Measurements from ENCODE around the gene TTC7B.

GRCh38 chr14:90564496-90564895, 251.7 kb downstream of the TTC7B start:
- no peak for TF ChIP-seq POLR2A (IDR thresholded peaks at IDR 0.05)
- TF ChIP-seq, protein P1, sequence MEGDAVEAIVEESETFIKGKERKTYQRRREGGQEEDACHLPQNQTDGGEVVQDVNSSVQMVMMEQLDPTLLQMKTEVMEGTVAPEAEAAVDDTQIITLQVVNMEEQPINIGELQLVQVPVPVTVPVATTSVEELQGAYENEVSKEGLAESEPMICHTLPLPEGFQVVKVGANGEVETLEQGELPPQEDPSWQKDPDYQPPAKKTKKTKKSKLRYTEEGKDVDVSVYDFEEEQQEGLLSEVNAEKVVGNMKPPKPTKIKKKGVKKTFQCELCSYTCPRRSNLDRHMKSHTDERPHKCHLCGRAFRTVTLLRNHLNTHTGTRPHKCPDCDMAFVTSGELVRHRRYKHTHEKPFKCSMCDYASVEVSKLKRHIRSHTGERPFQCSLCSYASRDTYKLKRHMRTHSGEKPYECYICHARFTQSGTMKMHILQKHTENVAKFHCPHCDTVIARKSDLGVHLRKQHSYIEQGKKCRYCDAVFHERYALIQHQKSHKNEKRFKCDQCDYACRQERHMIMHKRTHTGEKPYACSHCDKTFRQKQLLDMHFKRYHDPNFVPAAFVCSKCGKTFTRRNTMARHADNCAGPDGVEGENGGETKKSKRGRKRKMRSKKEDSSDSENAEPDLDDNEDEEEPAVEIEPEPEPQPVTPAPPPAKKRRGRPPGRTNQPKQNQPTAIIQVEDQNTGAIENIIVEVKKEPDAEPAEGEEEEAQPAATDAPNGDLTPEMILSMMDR (IDR thresholded peaks at IDR 0.05) = no peak

All from esophagus squamous epithelium (tissue), 4 donors.